K562 (cell line): Measurements from ENCODE around the gene PEDS1. TPM values are rescaled to one million over a fixed set of nuclear protein-coding genes. Genes with fewer than 3 reads are reported as not detected.

Source experiments
- NEUROD1 ChIP-seq: fragments of 150-350 bp; IDR thresholded peaks from 2 replicates; pipeline ENCODE4 v1.6.1; 2014; ENCODE audit warnings: borderline replicate concordance, low read length, low read depth; ENCODE audit not compliant: partially characterized antibody
- RBBP5 ChIP-seq: fragments of 200-600 bp; sonication (generic); IDR thresholded peaks from 2 replicates; pipeline ENCODE4 v1.6.1; 2012; ENCODE audit warnings: borderline replicate concordance, mild to moderate bottlenecking, low read length, control low read depth, inconsistent platforms; ENCODE audit not compliant: insufficient read depth, poor library complexity, severe bottlenecking
- RUNX1 ChIP-seq: sonication (generic); IDR thresholded peaks from 2 replicates; pipeline ENCODE4 v1.6.1; 2016; ENCODE audit warnings: antibody characterized with exemption, low read depth
- SREBF2 ChIP-seq: sonication (generic); formaldehyde crosslinking; IDR thresholded peaks from 2 replicates; pipeline ENCODE4 v1.4.0; 2020; ENCODE audit warnings: mild to moderate bottlenecking, missing genetic modification reagents
- XRCC5 ChIP-seq: fragments of 200-400 bp; formaldehyde crosslinking; IDR thresholded peaks from 2 replicates; pipeline ENCODE4 v1.6.1; 2017; ENCODE audit warnings: low read depth, mild to moderate bottlenecking, low read length
- ZC3H11A ChIP-seq: IDR thresholded peaks from 2 replicates; pipeline ENCODE4 v1.6.1; 2012; ENCODE audit warnings: low read depth, low read length, improper control_type of control experiment
- ZNF197 ChIP-seq: fragments of 200-800 bp; sonication (Bioruptor generic); IDR thresholded peaks from 2 replicates; pipeline ENCODE4 v1.6.1; 2016; ENCODE audit warnings: low read depth, missing genetic modification characterization, missing compliant biosample characterization
- ZNF212 ChIP-seq: fragments of 450-650 bp; formaldehyde crosslinking; IDR thresholded peaks from 2 replicates; pipeline ENCODE4 v1.4.0; 2020; ENCODE audit warnings: mild to moderate bottlenecking
- ZNF707 ChIP-seq: fragments of 250-450 bp; sonication (Bioruptor Pico); conservative IDR thresholded peaks from 2 replicates; pipeline ENCODE4 v1.8.0; 2022; ENCODE audit warnings: inconsistent platforms, mild to moderate bottlenecking, moderate library complexity
- polyA plus RNA-seq, 8 experiments: library from polyadenylated mRNA; depleted of rRNA in 4 of 8; stranded (reverse) in 5 of 8; unstranded in 3 of 8; fragments of >200 nt; fragmentation: Nextera tagmentation in 2 of 8; fragmentation: Illumina TruSeq in 1 of 8; extraction: Ambion mirVana in 2 of 8; extraction: Trizol in 1 of 8; gene quantifications; 2 replicates each; pipeline versions ENCODE4 v1.2.1 to v1.2.3, GENCODE V29; 2011 to 2014; ENCODE audit warnings: inconsistent platforms in 1 of 8, missing spikeins in 1 of 8
- total RNA-seq, 7 experiments: library from RNA; depleted of rRNA in 6 of 7; stranded (reverse); fragments of >200 nt in 6 of 7; fragmentation: Illumina TruSeq in 2 of 7; extraction: Trizol in 2 of 7; gene quantifications; 2 replicates each; pipeline versions ENCODE4 v1.2.1 to v1.2.3, GENCODE V29; 2011 to 2021; ENCODE audit warnings: low replicate concordance in 1 of 7
- TF ChIP-seq, protein P1 (sequence below): sonication (generic); formaldehyde crosslinking; IDR thresholded peaks from 2 replicates; pipeline ENCODE4 v1.8.0; 2023; ENCODE audit warnings: mild to moderate bottlenecking, missing genetic modification reagents
- TF ChIP-seq, protein P2 (sequence below): fragments of 450-650 bp; formaldehyde crosslinking; IDR thresholded peaks from 2 replicates; pipeline ENCODE4 v1.4.0; 2022; ENCODE audit warnings: missing genetic modification characterization
- TF ChIP-seq, protein P3 (sequence below): fragments of 250-450 bp; sonication (Bioruptor Pico); IDR thresholded peaks from 2 replicates; pipeline ENCODE4 v1.5.0; 2020; ENCODE audit warnings: mild to moderate bottlenecking, borderline replicate concordance
- TF ChIP-seq, protein P4 (sequence below): fragments of 250-450 bp; sonication (Bioruptor Pico); IDR thresholded peaks from 2 replicates; pipeline ENCODE4 v1.4.0; 2020
- TF ChIP-seq, protein P5 (sequence below), 3 experiments: fragments of 200-800 bp in 1 of 3; sonication (Bioruptor generic) in 1 of 3; sonication (generic) in 1 of 3; formaldehyde crosslinking in 1 of 3; IDR thresholded peaks; 2 replicates each; pipeline versions ENCODE4 v1.6.1 to v1.8.0; 2016 to 2022; ENCODE audit warnings: mild to moderate bottlenecking in 2 of 3, missing compliant biosample characterization in 2 of 3, missing genetic modification characterization in 2 of 3, missing genetic modification reagents in 1 of 3

Gene PEDS1
- total and polyA plus RNA-seq, 9 of the 15 experiments (the other 6 are each of a cell fraction or from before 2014, with no cell fraction given) = 2.9 to 38.5 (median 24.2) TPM

DNA sequence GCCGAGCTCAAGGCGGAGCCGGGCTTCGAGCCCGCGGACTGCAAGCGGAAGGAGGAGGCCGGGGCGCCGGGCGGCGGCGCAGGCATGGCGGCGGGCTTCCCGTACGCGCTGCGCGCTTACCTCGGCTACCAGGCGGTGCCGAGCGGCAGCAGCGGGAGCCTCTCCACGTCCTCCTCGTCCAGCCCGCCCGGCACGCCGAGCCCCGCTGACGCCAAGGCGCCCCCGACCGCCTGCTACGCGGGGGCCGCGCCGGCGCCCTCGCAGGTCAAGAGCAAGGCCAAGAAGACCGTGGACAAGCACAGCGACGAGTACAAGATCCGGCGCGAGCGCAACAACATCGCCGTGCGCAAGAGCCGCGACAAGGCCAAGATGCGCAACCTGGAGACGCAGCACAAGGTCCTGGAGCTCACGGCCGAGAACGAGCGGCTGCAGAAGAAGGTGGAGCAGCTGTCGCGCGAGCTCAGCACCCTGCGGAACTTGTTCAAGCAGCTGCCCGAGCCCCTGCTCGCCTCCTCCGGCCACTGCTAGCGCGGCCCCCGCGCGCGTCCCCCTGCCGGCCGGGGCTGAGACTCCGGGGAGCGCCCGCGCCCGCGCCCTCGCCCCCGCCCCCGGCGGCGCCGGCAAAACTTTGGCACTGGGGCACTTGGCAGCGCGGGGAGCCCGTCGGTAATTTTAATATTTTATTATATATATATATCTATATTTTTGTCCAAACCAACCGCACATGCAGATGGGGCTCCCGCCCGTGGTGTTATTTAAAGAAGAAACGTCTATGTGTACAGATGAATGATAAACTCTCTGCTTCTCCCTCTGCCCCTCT, 38.2 kb upstream of the PEDS1 start (continued):
- TF ChIP-seq, protein P1, sequence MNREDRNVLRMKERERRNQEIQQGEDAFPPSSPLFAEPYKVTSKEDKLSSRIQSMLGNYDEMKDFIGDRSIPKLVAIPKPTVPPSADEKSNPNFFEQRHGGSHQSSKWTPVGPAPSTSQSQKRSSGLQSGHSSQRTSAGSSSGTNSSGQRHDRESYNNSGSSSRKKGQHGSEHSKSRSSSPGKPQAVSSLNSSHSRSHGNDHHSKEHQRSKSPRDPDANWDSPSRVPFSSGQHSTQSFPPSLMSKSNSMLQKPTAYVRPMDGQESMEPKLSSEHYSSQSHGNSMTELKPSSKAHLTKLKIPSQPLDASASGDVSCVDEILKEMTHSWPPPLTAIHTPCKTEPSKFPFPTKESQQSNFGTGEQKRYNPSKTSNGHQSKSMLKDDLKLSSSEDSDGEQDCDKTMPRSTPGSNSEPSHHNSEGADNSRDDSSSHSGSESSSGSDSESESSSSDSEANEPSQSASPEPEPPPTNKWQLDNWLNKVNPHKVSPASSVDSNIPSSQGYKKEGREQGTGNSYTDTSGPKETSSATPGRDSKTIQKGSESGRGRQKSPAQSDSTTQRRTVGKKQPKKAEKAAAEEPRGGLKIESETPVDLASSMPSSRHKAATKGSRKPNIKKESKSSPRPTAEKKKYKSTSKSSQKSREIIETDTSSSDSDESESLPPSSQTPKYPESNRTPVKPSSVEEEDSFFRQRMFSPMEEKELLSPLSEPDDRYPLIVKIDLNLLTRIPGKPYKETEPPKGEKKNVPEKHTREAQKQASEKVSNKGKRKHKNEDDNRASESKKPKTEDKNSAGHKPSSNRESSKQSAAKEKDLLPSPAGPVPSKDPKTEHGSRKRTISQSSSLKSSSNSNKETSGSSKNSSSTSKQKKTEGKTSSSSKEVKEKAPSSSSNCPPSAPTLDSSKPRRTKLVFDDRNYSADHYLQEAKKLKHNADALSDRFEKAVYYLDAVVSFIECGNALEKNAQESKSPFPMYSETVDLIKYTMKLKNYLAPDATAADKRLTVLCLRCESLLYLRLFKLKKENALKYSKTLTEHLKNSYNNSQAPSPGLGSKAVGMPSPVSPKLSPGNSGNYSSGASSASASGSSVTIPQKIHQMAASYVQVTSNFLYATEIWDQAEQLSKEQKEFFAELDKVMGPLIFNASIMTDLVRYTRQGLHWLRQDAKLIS (CRISPR knock-in tag) = peak; percentile 98
- TF ChIP-seq ZNF197 (CRISPR knock-in tag) (no peak), NEUROD1 (no peak), ZNF212 (no peak), ZNF707 (CRISPR knock-in tag) (no peak), XRCC5 (no peak), SREBF2 (CRISPR knock-in tag) (no peak), RBBP5 (peak; percentile 65), ZC3H11A (no peak), RUNX1 (no peak)
- TF ChIP-seq, protein P2, sequence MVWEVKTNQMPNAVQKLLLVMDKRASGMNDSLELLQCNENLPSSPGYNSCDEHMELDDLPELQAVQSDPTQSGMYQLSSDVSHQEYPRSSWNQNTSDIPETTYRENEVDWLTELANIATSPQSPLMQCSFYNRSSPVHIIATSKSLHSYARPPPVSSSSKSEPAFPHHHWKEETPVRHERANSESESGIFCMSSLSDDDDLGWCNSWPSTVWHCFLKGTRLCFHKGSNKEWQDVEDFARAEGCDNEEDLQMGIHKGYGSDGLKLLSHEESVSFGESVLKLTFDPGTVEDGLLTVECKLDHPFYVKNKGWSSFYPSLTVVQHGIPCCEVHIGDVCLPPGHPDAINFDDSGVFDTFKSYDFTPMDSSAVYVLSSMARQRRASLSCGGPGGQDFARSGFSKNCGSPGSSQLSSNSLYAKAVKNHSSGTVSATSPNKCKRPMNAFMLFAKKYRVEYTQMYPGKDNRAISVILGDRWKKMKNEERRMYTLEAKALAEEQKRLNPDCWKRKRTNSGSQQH (CRISPR knock-in tag) = no peak
- TF ChIP-seq, protein P3, sequence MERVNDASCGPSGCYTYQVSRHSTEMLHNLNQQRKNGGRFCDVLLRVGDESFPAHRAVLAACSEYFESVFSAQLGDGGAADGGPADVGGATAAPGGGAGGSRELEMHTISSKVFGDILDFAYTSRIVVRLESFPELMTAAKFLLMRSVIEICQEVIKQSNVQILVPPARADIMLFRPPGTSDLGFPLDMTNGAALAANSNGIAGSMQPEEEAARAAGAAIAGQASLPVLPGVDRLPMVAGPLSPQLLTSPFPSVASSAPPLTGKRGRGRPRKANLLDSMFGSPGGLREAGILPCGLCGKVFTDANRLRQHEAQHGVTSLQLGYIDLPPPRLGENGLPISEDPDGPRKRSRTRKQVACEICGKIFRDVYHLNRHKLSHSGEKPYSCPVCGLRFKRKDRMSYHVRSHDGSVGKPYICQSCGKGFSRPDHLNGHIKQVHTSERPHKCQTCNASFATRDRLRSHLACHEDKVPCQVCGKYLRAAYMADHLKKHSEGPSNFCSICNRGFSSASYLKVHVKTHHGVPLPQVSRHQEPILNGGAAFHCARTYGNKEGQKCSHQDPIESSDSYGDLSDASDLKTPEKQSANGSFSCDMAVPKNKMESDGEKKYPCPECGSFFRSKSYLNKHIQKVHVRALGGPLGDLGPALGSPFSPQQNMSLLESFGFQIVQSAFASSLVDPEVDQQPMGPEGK (CRISPR knock-in tag) = no peak
- TF ChIP-seq, protein P4, sequence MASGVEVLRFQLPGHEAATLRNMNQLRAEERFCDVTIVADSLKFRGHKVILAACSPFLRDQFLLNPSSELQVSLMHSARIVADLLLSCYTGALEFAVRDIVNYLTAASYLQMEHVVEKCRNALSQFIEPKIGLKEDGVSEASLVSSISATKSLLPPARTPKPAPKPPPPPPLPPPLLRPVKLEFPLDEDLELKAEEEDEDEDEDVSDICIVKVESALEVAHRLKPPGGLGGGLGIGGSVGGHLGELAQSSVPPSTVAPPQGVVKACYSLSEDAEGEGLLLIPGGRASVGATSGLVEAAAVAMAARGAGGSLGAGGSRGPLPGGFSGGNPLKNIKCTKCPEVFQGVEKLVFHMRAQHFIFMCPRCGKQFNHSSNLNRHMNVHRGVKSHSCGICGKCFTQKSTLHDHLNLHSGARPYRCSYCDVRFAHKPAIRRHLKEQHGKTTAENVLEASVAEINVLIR (CRISPR knock-in tag) = no peak
- TF ChIP-seq, protein P5, sequence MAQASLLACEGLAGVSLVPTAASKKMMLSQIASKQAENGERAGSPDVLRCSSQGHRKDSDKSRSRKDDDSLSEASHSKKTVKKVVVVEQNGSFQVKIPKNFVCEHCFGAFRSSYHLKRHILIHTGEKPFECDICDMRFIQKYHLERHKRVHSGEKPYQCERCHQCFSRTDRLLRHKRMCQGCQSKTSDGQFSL (CRISPR knock-in tag; IDR thresholded peaks at IDR 0.05) = no peak
- TF ChIP-seq, protein P5 (tag; IDR thresholded peaks at IDR 0.05) = no peak
